Stimulated activated CD4-positive, alpha-beta T cell treated with anti-CD3 and anti-CD28 coated beads, Interleukin-1b, Interleukin-23, amount 100 ng/mL, for 24 hours (primary cell): Measurements from ENCODE around the gene ARHGAP24.

ENCODE experiments used
- DNase-seq, 4 experiments: peaks; one replicate each; pipeline ENCODE4 v3.0.0-alpha.2; 2020; ENCODE audit warnings: low read depth in 4 of 4, low spot score in 1 of 4

The ARHGAP24 gene

DNA sequence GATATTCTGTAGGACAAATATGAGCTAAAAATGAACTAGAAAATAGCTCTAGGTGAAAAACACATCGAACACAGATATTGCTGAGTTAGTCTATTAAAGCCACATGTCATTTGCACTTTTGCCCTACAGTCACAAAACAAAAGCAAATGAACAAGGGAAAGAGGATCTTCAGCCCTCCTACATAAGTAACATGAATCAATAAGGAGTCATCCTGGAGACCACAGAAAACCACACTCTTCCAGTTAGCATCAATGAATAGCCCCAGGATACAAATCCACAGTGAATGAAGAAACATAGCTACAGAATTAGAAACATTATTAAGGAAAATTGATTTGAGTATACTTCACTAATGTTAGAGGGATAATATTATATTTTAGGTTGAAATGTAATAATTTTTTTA lies 573.5 kb downstream of the ARHGAP24 start:
- no peak for DNase-seq

DNA sequence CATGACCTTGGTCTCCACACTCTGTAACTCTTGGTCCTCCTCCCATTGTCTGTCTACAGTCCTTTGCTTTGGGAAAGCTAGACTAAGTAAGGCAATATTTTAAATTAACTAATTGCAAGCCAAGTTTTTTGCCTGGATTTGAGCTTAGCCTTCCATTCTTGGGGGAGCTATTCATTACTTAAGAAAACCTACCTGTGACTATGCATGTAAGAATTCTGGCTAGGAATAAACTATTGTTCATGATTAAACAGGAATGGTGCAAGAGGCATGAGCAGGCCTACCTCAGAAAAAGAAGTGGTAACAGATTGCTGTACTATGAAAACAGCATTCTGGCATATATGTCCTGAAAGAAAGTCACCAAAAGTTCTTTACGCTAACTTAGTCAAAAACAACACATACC lies 575.5 kb downstream of the ARHGAP24 start:
- DNase-seq = no peak
